Suppressor macrophage treated with lipopolysaccharide for 1 hour (primary cell): ENCODE measurements around the gene GBE1.
"Not testable (repeated sequence)": the region's sequence is repeated elsewhere in the genome, so short reads cannot be mapped to it uniquely, and the experiment has no call there.

Experiments
- DNase-seq, 3 donors: peaks; one replicate each; pipeline ENCODE4 v3.0.0-alpha.2; 2020 to 2022

Gene GBE1

DNA sequence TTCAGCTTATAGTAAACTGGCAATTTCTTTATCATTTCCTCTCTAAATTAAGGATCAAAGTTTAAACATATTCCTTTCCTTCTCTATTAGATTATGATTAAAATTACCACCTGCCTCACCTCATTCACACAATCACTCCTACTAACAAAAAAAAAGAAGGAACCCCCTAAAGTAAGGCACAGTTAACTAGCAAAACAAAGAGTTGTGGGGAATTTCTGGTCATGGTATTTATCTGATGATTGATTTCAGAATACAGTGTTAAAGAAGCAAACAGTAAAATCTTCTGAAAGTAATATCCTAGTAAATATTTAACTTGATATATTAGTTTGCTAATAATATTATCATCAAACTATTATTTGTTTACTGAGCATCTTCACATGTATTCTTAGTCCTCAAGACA is 8.8 kb downstream of the GBE1 start:
- no peak for DNase-seq

DNA sequence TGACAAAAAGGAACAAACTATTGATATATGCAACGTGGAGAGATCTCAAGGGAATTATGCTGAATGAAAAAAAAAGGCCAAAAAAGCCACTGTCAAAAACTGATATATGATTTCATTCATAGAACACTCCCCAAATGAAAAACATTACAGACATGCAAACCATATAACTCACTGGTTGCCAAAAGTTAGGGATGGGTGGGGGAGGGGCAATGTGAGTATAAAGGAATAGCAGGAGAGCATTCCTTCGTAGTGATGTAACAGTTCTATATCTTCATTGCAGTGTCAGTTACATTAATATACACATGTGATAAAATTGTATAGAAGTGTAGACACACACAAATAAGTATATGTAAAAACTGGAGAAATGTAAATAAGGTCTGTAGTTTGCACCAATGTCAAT is 12.2 kb downstream of the GBE1 start:
- DNase-seq, result no peak

DNA sequence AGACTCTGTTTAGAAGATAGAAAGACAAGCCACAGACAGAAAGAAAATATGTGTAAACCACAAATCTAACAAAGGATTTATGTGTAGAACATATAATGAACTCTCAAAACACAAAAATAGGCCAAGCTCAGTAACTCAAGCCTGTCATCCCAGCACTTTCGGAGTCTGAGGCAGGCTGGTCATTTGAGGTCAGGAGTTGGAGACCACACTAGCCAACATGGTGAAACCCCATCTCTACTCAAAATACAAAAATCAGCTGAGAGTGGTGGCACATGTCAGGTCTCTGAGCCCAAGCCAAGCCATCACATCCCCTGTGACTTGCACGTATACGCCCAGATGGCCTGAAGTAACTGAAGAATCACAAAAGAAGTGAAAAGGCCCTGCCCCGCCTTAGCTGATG is 14.2 kb downstream of the GBE1 start:
- DNase-seq, result not testable (repeated sequence)

DNA sequence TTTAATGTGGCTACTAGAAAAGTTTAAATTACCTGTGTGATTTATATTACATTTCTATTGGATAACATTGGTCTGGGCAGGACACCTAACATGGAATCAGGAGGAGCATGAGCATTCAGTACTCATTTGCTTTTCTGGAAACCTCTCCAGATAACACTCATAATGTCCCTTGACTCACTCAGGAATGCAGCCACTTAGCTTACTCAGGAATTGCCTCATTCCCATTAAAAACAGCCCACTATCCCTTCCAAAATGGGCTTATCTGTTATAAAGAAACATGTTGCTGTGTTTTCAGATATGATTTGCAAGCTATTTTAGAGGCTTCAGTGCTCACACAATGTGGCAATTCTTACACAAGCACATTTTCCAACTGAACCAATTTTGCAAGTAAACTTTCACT is 17.1 kb downstream of the GBE1 start:
- DNase-seq, result peak in 1 of 3 donors; percentile 21

DNA sequence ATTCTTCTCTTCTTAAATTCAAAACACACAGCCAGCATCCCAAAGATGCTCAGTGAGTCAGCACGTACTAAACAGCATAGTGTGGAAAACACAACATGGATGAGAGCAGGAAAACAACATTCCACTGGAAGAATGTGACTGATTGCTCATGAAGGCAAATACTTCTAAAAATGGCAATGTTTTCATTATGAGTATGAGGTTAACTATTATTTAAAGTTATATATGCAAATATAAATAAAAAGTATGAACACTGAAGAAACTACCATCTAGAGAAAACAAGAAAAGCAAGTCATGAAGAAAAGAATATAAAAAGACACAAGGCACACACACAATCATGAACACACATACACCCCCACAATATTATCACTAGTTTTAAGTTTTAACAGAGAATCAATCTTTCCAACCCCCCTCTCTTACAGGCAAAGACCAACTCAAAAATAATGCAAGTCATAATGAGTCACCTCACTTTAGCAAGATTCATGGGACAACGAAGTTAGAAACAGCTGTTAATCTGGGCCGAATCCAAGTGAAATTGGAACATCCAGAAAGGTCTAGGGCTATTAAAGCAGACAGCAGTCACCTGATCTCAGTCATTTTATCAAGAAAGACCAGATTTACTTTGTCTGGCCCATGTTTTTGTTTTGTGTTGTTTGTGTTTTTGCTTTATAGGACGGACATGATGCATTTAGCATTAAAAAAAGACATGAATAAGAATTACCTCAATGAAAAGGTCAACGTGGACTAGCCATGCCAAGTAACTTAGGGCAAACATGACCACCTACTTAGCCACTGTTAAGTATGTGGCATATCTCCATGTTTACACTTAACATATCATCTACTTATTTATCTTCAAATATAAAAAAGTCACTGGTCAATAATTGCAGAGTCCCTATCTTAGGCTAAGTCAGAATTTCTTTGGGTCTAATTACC is 18.1 kb downstream of the GBE1 start:
- peak; percentile 52 to 67 (median 66) for DNase-seq

DNA sequence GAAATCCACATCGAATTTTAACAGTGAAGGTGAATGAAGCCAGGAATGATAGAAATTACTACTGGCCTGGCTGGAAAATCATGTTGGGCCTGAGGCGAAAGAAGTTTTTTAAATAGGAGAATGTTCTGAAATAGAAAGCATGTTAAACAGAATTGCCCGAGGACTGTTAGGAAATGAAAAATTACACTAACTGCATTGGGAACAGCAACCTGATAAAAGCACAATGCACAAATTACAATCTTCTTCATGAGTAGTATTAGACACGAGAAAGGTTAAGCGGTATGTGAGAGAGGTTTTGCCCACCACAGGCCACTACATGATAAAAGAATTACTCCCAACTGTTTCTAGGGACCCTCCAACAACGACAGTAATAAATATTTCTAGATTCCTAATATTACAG is 18.9 kb downstream of the GBE1 start:
- DNase-seq, result no peak

DNA sequence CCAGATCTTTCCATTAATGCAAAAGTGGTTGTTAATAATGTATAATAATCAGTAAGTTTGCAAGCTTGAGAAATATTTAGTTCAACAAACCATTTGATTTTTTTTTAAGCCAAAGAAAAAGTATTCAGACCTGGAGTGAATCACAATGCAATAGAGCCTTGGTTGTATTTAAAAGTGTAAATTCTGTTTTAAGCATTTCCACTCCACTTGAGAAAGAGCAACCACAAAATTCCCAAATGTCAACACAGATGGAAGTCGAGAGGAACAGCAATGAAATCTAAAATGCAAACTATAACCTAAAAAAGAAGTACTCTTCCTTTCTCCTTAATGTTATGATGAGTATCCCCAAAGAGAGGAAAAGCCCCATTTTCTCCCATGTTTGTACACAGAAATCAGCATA is 20.2 kb downstream of the GBE1 start:
- DNase-seq, result peak; percentile 32 to 59 (median 47)

DNA sequence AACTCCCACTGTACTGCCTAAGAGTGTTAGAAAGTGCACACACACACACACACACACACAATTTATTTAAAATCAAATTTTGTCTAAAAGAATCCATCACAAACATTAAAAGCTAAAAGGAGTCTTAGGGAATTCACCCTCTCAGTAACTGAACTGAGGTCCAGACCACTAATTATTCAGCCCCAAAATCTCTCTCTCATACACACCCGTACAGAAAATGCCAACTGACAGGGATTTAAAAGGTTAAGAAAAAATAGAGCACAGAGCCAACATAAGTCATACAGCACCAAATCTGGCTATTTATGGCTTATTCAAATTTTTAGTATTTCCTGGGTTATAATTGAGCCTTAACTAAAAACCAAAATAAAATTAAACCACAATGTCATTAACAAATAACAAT is 20.7 kb downstream of the GBE1 start:
- no peak for DNase-seq

DNA sequence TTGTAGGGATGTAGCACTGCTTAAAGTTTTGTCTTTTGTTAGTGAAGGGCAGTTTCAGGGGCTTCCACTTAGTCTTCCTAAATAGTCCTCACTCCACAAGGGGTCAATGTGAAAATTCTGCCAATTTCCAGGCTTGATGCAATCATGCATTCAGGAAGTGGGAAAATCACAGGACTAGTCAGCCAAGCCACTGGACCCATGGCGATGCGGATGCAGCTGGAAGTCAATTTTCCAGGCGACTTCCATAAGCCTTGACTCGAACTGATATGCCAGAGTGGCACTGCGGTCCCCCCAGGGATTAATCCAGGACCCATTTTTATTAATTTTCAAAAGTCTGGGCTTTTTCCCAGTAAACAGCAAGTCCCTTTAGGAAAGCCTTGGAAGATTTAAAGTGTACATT is 26.1 kb downstream of the GBE1 start:
- DNase-seq, result no peak

DNA sequence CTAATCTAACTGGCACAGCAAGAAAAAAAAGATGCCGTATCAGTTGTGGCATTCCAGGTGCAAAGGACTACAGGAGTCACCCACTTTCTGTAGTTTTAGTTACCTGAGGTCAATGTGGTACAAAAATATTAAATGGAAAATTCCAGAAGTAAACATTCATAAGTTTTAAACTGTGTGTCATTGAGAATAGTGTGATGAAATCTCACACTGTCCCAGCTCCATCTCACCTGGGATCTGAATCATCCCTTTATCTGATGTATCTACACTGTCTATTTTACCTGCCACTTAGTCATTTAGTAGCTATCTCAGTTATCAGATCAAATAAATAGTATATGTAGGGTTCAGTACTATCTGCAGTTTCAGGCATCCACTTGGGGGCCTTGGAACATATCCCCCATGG is 26.7 kb downstream of the GBE1 start:
- DNase-seq, result no peak

DNA sequence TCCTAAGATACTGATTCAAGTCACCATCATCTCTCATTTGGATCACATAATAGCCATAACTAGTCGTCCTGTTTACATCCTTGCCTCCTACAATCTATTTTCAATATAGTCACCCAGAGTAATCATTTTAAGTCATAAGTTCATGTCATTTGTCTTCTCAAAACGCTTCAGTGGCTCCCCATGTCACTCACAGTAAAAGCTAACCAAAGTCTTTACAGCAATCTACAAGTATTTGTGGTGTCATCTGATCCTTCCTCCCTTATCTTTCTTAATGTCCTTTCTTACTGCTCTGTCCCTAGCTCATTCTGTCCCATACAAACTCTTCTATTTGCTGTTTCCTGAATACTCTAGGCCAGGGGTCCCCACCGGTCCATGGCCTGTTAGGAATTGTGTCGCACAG is 28.8 kb downstream of the GBE1 start:
- no peak for DNase-seq

DNA sequence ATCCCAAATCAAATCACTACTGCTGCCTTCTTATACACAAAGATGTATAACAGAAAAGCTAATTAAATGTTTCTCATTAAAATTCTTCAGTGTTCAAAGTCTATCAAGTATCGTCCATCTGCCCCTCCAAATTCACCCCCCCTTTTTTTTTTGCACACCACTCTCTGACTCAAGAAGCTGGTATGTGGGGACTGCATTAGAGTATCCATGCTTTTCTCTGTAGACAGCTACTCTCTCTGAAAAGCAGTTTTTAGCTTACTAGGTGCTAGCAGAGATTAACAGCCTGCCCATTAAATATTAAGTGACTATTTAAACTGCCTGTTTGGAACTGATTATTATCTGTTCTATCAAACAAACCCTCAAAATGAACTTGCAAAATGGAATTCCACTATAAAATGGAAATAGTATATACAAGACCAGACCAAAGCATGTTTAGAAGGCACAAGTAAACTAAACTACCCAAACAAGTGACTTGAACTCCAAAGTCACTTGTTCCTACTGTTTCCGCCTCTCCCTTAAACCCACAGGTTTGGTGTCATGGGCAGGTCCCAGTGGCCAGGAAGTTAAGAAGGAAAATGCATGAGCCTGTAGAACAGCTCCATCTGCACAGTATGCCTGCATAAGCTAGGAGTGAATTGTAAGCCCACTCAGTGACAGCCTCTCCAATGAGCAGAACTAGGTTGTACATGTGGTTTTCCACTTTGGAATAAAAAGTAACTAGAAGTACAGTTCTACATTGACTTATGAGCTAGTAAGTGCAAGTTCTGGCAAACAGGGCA is 32.5 kb downstream of the GBE1 start:
- DNase-seq, result no peak

DNA sequence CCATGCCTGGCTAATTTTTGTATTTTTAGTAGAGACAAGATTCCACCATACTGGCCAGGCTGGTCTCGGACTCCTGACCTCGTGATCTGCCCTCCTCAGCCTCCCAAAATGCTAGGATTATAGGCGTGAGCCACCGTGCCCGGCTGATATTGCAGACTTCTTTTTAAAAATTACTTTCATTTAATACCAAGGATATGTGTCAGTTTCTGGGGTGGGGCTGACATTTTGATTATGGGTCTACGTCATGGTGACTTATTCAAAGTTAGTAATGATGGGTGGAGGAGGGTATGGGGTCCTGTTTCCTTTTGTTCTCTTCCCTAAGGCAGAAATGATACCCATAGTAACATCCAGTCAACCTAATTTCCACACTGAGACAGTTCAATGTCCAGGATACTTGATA is 34.7 kb downstream of the GBE1 start:
- DNase-seq, result no peak

DNA sequence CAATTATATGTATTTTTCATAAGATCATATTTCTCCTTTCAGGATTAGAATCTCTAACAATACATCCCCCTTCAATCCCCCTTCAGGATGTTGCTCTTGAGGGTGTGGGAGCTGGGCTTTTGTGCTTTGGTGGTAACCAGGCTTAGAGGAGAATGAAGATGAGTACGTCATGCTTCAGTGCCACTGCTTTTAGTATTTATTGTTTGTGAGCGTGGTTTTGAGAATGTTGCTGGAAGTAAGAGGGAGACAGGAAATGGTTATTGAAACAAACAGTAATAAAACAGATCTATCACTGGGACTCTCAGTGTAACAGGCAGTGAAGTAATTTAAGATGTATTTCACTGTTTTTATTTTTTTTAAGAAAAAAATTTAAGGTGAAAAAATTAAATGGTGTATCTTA is 35.3 kb downstream of the GBE1 start:
- DNase-seq, result no peak

DNA sequence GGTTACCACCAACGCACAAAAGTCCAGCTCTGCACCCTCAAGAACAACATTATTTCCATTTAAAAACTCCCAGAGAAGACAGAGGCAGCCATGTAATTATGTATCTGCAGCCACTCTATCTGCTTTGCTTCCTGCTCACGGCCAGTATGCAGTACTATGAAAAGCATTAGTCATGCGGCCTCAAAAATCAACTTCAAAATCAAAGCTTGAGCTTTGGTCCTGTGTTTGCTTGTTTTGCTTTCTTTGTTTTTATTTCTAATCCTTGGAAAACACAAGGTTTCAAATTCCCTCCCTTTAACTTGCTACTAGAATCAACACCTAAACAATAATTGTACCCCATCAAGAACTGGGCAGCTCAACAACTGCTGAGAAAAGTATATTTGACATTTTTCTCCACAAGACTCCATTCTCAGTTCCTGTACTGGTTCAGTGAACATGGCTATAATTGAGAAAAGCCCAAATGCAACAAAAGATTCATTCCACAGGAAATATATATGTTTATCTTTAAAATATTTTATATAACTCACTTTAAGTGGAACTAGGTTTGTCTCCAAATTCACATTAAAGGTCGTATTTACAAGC is 37.6 kb downstream of the GBE1 start:
- no peak for DNase-seq

DNA sequence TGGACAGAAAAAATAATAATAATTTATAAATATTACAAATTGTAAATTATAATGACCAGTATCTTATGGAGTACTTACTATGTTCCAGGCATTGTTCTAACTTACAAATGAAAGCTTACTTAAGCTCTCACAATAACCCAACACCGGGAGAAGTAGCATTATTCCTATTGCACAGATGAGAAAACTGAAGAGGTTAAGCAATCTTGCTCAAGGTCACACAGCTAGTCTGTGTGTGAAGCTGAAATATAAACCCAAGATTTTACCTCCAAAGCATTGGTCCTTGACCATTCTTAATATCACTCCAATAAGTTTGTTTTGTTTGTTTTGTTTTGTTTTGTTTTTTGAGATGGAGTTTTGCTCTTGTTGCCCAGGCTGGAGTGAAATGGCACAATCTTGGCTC is 43.1 kb downstream of the GBE1 start:
- DNase-seq, result no peak

DNA sequence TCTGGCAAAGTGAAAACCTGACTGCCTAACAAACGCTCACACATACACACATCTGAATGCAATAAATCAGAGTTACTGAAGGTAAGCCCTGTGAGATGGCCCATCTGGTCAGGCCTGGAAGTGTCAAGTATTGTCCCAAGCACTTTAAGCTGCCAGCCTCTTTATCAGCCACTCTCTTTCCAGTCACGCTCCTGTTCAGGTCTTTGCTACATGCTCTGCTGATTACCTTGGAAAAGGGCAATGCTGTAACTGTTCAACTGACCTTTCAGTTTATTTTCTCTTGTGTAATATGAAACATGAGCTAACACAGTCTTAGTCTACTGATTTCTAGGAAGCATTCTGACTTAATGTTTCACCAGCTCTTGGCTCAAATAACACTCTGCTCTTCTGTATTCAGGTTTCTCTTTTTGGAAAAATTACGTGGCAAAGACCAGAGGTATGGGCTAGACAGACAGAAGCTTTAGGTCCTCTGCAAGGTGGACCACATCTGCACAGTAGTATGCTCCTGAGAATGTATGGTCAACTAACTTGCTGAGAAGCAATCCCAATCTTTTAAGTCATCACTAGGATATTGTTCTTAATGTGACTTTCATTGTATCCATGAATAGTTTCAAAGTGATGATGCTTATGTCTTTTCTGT is 44.5 kb downstream of the GBE1 start:
- no peak for DNase-seq

DNA sequence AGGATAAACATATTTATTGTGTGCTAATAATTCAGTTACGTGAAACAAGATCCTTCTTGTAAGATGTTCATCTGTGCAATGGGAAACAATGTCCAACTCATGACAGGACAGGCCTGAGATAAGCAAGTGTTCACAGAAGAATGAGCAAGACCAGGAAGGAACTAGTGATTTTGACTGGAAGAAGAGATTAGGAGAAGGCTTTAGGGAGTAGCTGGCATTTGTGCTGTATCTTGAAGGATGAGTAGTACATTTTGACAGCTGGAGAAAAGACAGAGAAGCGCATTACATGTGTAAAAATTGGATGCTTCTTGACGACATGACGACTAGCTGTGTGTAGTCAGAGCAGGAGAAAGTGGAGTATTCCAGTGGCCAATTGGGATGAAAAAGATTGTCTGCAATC is 48.4 kb downstream of the GBE1 start:
- DNase-seq, result no peak

DNA sequence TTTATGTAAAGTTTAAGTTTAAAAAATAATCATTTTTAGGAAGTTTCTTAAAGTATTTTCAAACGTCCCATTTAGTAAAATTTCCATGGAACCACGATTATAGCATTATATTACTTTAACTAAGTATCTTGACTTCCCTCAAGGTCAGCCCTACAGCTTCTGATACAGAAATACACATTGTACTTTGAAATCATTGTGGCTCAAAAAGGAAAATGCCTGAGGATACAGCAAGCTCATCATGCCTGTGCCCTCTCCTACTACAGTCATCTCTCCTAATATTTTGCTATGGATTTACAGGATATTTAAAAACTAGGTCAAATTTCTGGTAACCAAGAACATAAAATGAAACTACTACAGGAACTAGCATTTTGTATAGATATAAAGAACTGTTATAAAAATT is 51.8 kb downstream of the GBE1 start:
- DNase-seq, result no peak

DNA sequence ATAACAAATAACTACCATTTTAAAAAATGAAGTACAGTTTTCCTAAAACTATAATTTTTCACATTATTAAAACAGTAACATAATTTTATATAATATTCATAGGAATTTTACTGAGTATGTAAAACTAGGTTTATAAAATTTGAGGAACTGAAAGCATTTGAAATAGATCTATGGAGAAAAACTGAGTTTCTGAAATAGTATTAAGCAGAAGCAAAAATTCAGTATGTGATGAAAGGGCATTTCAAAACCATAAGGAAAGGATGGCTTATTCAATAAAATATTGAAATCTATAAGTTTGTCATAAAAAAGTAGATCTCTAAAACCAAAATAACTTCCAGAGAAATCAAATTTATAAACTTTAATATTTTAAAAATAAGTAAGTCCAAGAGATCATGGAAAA is 53.4 kb downstream of the GBE1 start:
- DNase-seq, result peak in 2 of 3 donors; percentile 36 to 42

DNA sequence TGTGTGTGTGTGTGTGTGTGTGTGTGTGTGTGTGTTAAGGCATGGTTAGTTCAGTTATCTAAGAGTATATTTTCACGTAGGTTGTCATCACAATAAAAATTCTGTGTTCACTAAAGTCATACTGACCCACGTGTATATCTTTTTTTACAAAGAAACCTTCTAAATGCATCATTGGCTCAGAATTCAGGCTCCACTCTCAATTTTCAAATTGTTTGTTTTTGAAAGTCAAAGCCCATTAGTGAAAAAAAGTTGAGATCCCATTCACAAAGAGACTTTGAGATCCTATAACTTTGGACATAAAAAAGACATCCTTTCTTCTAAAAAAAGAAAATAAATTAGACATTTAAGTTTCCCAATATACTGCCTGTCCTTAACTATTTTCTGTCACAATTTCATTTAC is 59.3 kb downstream of the GBE1 start:
- no peak for DNase-seq

DNA sequence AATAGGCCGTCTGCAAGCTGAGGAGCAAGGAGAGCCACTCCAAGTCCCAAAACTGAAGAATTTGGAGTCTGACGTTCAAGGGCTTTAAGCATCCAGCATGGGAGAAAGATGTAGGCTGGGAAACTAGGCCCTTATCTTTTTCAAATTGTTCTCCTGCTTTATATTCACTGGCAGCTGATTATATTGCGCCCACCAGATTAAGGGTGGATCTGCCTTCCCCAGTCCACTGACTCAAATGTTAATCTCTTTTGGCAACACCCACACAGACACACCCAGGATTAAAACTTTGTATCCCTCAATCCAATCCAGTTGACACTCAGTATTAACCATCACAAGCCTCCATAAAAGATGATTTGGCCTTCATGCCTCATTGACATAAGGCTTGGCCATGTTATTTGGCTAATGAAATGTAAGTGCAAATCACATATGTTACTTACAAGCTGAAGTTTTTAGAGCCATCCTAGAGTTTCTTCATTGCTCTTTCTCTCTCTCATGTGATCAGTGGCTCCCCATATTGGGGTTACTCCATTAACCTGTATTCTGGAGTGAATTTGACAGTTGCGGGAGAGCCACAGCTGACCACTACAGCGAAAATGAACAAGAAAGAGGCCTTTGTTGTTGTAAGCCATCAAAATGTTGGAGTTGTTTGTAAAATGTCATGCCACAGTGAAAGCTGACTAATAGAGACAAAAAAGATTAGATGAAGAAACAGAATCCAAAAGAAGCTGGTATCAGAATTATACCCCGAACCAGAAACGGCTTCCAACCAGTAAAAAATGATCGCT is 61.7 kb downstream of the GBE1 start:
- DNase-seq, result no peak

DNA sequence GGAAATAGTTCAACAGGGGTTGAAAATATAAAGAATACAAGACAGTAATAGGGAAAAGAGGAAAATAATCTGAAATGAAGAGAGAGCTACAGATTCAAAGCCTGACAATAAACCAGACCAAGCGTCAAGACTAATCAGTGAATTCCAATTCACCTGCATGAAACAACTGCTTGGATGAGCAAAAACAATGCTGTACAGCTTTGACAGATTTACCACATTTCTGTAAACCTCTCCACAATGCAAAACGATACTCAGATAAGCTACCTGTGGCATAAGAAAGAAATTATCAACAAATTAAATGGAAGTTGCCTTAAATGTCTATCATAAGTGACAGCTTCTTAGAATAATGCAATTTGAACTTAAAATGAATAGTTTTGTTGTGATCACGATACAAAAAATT is 65.4 kb downstream of the GBE1 start:
- no peak for DNase-seq
